ENCODE data around the gene GDF2. TPM values are rescaled to one million over a fixed set of nuclear protein-coding genes. Genes with fewer than 3 reads are reported as not detected.

GDF2 gene
- total RNA-seq, 1 experiment from 2014 or later = not detected

DNA sequence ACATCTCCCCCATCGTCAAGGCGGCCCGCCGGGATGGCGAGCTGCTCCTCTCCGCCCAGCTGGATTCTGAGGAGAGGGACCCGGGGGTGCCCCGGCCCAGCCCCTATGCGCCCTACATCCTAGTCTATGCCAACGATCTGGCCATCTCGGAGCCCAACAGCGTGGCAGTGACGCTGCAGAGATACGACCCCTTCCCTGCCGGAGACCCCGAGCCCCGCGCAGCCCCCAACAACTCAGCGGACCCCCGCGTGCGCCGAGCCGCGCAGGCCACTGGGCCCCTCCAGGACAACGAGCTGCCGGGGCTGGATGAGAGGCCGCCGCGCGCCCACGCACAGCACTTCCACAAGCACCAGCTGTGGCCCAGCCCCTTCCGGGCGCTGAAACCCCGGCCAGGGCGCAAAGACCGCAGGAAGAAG lies 12.2 kb upstream of the GDF2 start:
- no peak overlapping the region for H3K4ac ChIP-seq (ENCODE audit: low read depth, low read length)
- H3K18ac ChIP-seq (ENCODE audit: insufficient read length, low read depth, low read length) = no peak overlapping the region
- no peak overlapping the region; the same call in 1 of the 2 replicates for H2BK15ac ChIP-seq (ENCODE audit: low read depth, low read length)
- peaks cover 12% of the 10 kb centered on the region for H3K27me3 Mint-ChIP-seq (ENCODE audit: low read depth)
- no peaks in the 10 kb centered on the region for H3K79me2 ChIP-seq (ENCODE audit: insufficient read depth, low read length)
- TF ChIP-seq, protein P1, sequence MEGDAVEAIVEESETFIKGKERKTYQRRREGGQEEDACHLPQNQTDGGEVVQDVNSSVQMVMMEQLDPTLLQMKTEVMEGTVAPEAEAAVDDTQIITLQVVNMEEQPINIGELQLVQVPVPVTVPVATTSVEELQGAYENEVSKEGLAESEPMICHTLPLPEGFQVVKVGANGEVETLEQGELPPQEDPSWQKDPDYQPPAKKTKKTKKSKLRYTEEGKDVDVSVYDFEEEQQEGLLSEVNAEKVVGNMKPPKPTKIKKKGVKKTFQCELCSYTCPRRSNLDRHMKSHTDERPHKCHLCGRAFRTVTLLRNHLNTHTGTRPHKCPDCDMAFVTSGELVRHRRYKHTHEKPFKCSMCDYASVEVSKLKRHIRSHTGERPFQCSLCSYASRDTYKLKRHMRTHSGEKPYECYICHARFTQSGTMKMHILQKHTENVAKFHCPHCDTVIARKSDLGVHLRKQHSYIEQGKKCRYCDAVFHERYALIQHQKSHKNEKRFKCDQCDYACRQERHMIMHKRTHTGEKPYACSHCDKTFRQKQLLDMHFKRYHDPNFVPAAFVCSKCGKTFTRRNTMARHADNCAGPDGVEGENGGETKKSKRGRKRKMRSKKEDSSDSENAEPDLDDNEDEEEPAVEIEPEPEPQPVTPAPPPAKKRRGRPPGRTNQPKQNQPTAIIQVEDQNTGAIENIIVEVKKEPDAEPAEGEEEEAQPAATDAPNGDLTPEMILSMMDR (conservative IDR thresholded peaks at IDR 0.05) = no peak
- no peaks in the 10 kb centered on the region for H3K27me3 ChIP-seq (ENCODE audit: insufficient read depth, low read length)
- H4K20me1 ChIP-seq (ENCODE audit: control insufficient read depth, insufficient read depth, insufficient read length) = peaks cover 5% of the 10 kb centered on the region
- H3K9me3 ChIP-seq (ENCODE audit: control insufficient read depth, low read depth, low read length) = no peaks in the 10 kb centered on the region
- H3K23ac ChIP-seq (ENCODE audit: insufficient read length, low read depth, low read length) = no peak overlapping the region
- H4K5ac ChIP-seq (ENCODE audit: insufficient read length, low read depth, low read length) = no peak overlapping the region
- H3K23me2 ChIP-seq (ENCODE audit: insufficient read length, low read depth, low read length, poor library complexity, severe bottlenecking) = no peaks in the 10 kb centered on the region
- H3K4me3 Mint-ChIP-seq = no peak overlapping the region
- no peak overlapping the region for H3K14ac ChIP-seq (ENCODE audit: insufficient read depth, low read length)
- peaks cover 14 to 18% of the 10 kb centered on the region in 2 experiments for H3K4me1 Mint-ChIP-seq
- H3K56ac ChIP-seq (ENCODE audit: insufficient read length, low read depth, low read length) = no peak overlapping the region
- H3K4me1 ChIP-seq (ENCODE audit: insufficient read depth, low read length) = no peaks in the 10 kb centered on the region; the same call in 1 of the 2 replicates
- H3K4me2 ChIP-seq (ENCODE audit: insufficient read depth, insufficient read length, low read length) = no peak overlapping the region
- H2BK12ac ChIP-seq (ENCODE audit: insufficient read length, low read depth, low read length) = no peak overlapping the region
- no peak overlapping the region for H2BK120ac ChIP-seq (ENCODE audit: low read depth, low read length, poor library complexity, severe bottlenecking)
- H3K9ac ChIP-seq (ENCODE audit: extremely low read depth, insufficient read length, low read length) = no peak overlapping the region
- no CpG with 5 or more reads among the region's 37 CpGs for WGBS (ENCODE audit: extremely low coverage, insufficient read length, low lambda C conversion rate)
- H2BK5ac ChIP-seq (ENCODE audit: insufficient read length, low read length) = no peak overlapping the region
- no peak overlapping the region for H4K8ac ChIP-seq (replicated peaks; ENCODE audit: insufficient read length, low read depth, low read length)
- H3K36me3 Mint-ChIP-seq (ENCODE audit: insufficient read depth in 1 of 3, low read depth in 3 of 3) = no peaks in the 10 kb centered on the region
- H3K79me1 ChIP-seq (ENCODE audit: insufficient read depth, low read depth, low read length, poor library complexity, severe bottlenecking) = no peaks in the 10 kb centered on the region
- no peak overlapping the region for H2BK20ac ChIP-seq (ENCODE audit: low read depth, low read length, poor library complexity, severe bottlenecking)
- no peaks in the 10 kb centered on the region for H3K9me3 Mint-ChIP-seq
- no peak overlapping the region for H2AK5ac ChIP-seq (ENCODE audit: insufficient read length, low read length)
- no peak overlapping the region for H4K91ac ChIP-seq (ENCODE audit: insufficient read length, low read depth, low read length)
- H2AFZ ChIP-seq (ENCODE audit: low read length) = no peak overlapping the region
- H3K27ac ChIP-seq (ENCODE audit: insufficient read length, low read depth, low read length) = no peak overlapping the region
- DNase-seq = no peak
- H3T11ph ChIP-seq (ENCODE audit: low read length) = no peak overlapping the region
- no peak overlapping the region for H3K27ac Mint-ChIP-seq
